ENCODE data around the gene JUN.

The JUN gene

GRCh38 chr1:58780411-58780810 lies 3.4 kb downstream of the JUN start:
- CTCF ChIA-PET, result interaction anchor here (1.5 to 3.3 kb wide), 3 partner anchors 11 to 433 kb away, joined by 4 to 17 read pairs (median 6); no protein-coding TSS in a partner anchor
- H3K4me3 ChIP-seq (ENCODE audit: low read depth, low read length), result peak overlapping the region; percentile 91
- H3K27ac ChIP-seq (ENCODE audit: extremely low read depth, low read depth, low read length), result peak overlapping the region; percentile 97
- H3K9me3 ChIP-seq (ENCODE audit: control insufficient read depth, insufficient read depth, low read depth, low read length), result no peaks in the 10 kb centered on the region
- POLR2A ChIA-PET, result interaction anchor here (2.1 to 3.0 kb wide), 3 partner anchors 25 to 435 kb away, joined by 6 to 9 read pairs (median 7); no protein-coding TSS in a partner anchor
- H3K36me3 ChIP-seq (ENCODE audit: control insufficient read depth in 2 of 2, insufficient read depth in 1 of 2, low read length in 2 of 2), result peaks cover 0 to 18% of the 10 kb centered on the region in 2 experiments; a peak in 1 of 3 replicates
- TF ChIP-seq ZNF239 (tag by site-specific recombination; IDR thresholded peaks at IDR 0.05) (no peak), SP7 (tag by site-specific recombination; IDR thresholded peaks at IDR 0.05) (0 out of 2 replicates have a peak, but pooled peaks have one; percentile 29), GLI4 (tag by site-specific recombination; IDR thresholded peaks at IDR 0.05) (no peak), ZNF416 (tag by site-specific recombination; IDR thresholded peaks at IDR 0.05) (no peak), ZNF391 (tag by site-specific recombination; IDR thresholded peaks at IDR 0.05; ENCODE audit: borderline replicate concordance, low read depth) (0 out of 2 replicates have a peak, but pooled peaks have one; percentile 5), ZNF514 (tag by site-specific recombination; IDR thresholded peaks at IDR 0.05) (no peak), ZNF76 (tag by site-specific recombination; IDR thresholded peaks at IDR 0.05; ENCODE audit: borderline replicate concordance, low read depth) (no peak), GLIS2 (tag by site-specific recombination; IDR thresholded peaks at IDR 0.05) (no peak), ZNF629 (tag by site-specific recombination; IDR thresholded peaks at IDR 0.05) (0 out of 2 replicates have a peak, but pooled peaks have one; percentile 9), ZNF843 (tag by site-specific recombination; IDR thresholded peaks at IDR 0.05) (no peak), ZNF366 (tag by site-specific recombination; conservative IDR thresholded peaks at IDR 0.05) (peak; percentile 85), ZNF510 (tag by site-specific recombination; IDR thresholded peaks at IDR 0.05; ENCODE audit: insufficient replicate concordance) (no peak), ZNF394 (tag by site-specific recombination; IDR thresholded peaks at IDR 0.05; ENCODE audit: borderline replicate concordance) (0 out of 2 replicates have a peak, but pooled peaks have one; percentile 4), ZNF423 (tag by site-specific recombination; IDR thresholded peaks at IDR 0.05) (no peak), OVOL3 (tag by site-specific recombination; IDR thresholded peaks at IDR 0.05) (no peak), ZSCAN16 (tag by site-specific recombination; IDR thresholded peaks at IDR 0.05) (no peak)
- TF ChIP-seq, protein P1, sequence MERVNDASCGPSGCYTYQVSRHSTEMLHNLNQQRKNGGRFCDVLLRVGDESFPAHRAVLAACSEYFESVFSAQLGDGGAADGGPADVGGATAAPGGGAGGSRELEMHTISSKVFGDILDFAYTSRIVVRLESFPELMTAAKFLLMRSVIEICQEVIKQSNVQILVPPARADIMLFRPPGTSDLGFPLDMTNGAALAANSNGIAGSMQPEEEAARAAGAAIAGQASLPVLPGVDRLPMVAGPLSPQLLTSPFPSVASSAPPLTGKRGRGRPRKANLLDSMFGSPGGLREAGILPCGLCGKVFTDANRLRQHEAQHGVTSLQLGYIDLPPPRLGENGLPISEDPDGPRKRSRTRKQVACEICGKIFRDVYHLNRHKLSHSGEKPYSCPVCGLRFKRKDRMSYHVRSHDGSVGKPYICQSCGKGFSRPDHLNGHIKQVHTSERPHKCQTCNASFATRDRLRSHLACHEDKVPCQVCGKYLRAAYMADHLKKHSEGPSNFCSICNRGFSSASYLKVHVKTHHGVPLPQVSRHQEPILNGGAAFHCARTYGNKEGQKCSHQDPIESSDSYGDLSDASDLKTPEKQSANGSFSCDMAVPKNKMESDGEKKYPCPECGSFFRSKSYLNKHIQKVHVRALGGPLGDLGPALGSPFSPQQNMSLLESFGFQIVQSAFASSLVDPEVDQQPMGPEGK (tag by site-specific recombination; IDR thresholded peaks at IDR 0.05), result no peak
- TF ChIP-seq, protein P2, sequence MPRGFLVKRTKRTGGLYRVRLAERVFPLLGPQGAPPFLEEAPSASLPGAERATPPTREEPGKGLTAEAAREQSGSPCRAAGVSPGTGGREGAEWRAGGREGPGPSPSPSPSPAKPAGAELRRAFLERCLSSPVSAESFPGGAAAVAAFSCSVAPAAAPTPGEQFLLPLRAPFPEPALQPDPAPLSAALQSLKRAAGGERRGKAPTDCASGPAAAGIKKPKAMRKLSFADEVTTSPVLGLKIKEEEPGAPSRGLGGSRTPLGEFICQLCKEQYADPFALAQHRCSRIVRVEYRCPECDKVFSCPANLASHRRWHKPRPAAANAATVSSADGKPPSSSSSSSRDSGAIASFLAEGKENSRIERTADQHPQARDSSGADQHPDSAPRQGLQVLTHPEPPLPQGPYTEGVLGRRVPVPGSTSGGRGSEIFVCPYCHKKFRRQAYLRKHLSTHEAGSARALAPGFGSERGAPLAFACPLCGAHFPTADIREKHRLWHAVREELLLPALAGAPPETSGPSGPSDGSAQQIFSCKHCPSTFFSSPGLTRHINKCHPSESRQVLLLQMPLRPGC (tag by site-specific recombination; IDR thresholded peaks at IDR 0.05), result no peak
- TF ChIP-seq, protein P3, sequence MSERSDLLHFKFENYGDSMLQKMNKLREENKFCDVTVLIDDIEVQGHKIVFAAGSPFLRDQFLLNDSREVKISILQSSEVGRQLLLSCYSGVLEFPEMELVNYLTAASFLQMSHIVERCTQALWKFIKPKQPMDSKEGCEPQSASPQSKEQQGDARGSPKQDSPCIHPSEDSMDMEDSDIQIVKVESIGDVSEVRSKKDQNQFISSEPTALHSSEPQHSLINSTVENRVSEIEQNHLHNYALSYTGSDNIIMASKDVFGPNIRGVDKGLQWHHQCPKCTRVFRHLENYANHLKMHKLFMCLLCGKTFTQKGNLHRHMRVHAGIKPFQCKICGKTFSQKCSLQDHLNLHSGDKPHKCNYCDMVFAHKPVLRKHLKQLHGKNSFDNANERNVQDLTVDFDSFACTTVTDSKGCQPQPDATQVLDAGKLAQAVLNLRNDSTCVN (tag by site-specific recombination; optimal IDR thresholded peaks at IDR 0.05), result no peak
- peaks cover 4% of the 10 kb centered on the region for H3K4me1 ChIP-seq (ENCODE audit: control insufficient read depth, insufficient read depth, low read length)

- POLR2A ChIA-PET, result interaction anchor here (2.1 to 2.3 kb wide), 2 partner anchors 25 to 435 kb away, joined by 6 to 7 read pairs; no protein-coding TSS in a partner anchor
- Histone ChIP-seq H3K36me3 (ENCODE audit: control insufficient read depth in 2 of 2, insufficient read depth in 1 of 2, low read length in 2 of 2) (peaks cover 0 to 18% of the 10 kb centered on the region in 2 experiments; a peak in 1 of 3 replicates), H3K4me1 (ENCODE audit: control insufficient read depth, insufficient read depth, low read length) (peaks cover 2% of the 10 kb centered on the region; the same call in 1 of the 2 replicates), H3K4me3 (ENCODE audit: low read depth, low read length) (peak overlapping the region; percentile 91), H3K27ac (ENCODE audit: extremely low read depth, low read depth, low read length) (peak overlapping the region; percentile 97), H3K9me3 (ENCODE audit: control insufficient read depth, insufficient read depth, low read depth, low read length) (no peaks in the 10 kb centered on the region)
- CTCF ChIA-PET, result interaction anchor here (0.5 to 3.3 kb wide), 4 partner anchors 11 to 982 kb away, joined by 3 to 17 read pairs (median 6); no protein-coding TSS in a partner anchor
- TF ChIP-seq ZNF292 (tag by site-specific recombination; IDR thresholded peaks at IDR 0.05; ENCODE audit: borderline replicate concordance, low read depth) (no peak), OSR2 (tag by site-specific recombination; IDR thresholded peaks at IDR 0.05) (peak; percentile 99), ZNF529 (tag by site-specific recombination; IDR thresholded peaks at IDR 0.05; ENCODE audit: insufficient replicate concordance) (no peak), PRDM1 (tag by site-specific recombination; IDR thresholded peaks at IDR 0.05) (no peak), HOXD13 (CRISPR knock-in tag; IDR thresholded peaks at IDR 0.05; ENCODE audit: borderline replicate concordance) (no peak), ZNF654 (tag by site-specific recombination; IDR thresholded peaks at IDR 0.05; ENCODE audit: low read depth) (no peak), ZNF623 (tag by site-specific recombination; IDR thresholded peaks at IDR 0.05) (0 out of 2 replicates have a peak, but pooled peaks have one; percentile 10), ZSCAN16 (tag by site-specific recombination; IDR thresholded peaks at IDR 0.05) (peak; percentile 34; the same call in 1 of the 2 replicates), HOXC10 (CRISPR knock-in tag; IDR thresholded peaks at IDR 0.05) (0 out of 2 replicates have a peak, but pooled peaks have one; percentile 45), ZNF324 (tag by site-specific recombination; IDR thresholded peaks at IDR 0.05) (peak; percentile 71; the same call in 1 of the 2 replicates), ZNF48 (tag by site-specific recombination; IDR thresholded peaks at IDR 0.05) (no peak), ZNF76 (tag by site-specific recombination; IDR thresholded peaks at IDR 0.05; ENCODE audit: borderline replicate concordance, low read depth) (peak; percentile 67; the same call in 1 of the 2 replicates), EGR2 (tag by site-specific recombination; IDR thresholded peaks at IDR 0.05; ENCODE audit: low read depth) (no peak)
These were observed 4.0 kb downstream of the JUN start for GRCh38 chr1:58779801-58780382.
